ENCODE measurements around the gene STAP1. TPM values are rescaled to one million over a fixed set of nuclear protein-coding genes. Genes with fewer than 3 reads are reported as not detected.

The STAP1 gene
- total RNA-seq, 1 experiment from 2014 or later: not detected

GRCh38 chr4:67632492-67632891, 74.0 kb downstream of the STAP1 start:
- CTCF ChIA-PET: no interaction called here
- no peak for TF ChIP-seq POLR2AphosphoS5 (IDR thresholded peaks at IDR 0.05; ENCODE audit: low read depth, low read length)
- TF ChIP-seq CTCF (IDR thresholded peaks at IDR 0.05 in 2 of 3, conservative IDR thresholded peaks at IDR 0.05 in 1 of 3; ENCODE audit: borderline replicate concordance in 1 of 3, insufficient read depth in 1 of 3, low read depth in 2 of 3, low read length in 2 of 3): no peak
- no peak for TF ChIP-seq REST (IDR thresholded peaks at IDR 0.05; ENCODE audit: low read depth)
- BruUV-seq (replicated peaks): no TSS peak
- H3K9ac ChIP-seq (ENCODE audit: low read length): no peak overlapping the region
- ATAC-seq (no peak), DNase-seq (ENCODE audit: low read depth, low spot score) (no peak)
- no peaks in the 10 kb centered on the region for H3K79me2 ChIP-seq (ENCODE audit: insufficient read depth, low read length)
- no peaks in the 10 kb centered on the region for H3K4me1 ChIP-seq (ENCODE audit: control insufficient read depth in 1 of 2, insufficient read depth in 2 of 2, low read length in 2 of 2)
- peaks cover 20 to 25% of the 10 kb centered on the region in 2 experiments; a peak in 3 of 4 replicates for H3K36me3 ChIP-seq (ENCODE audit: control insufficient read depth in 1 of 2, insufficient read depth in 2 of 2, low read length in 2 of 2)
- H3K9me2 ChIP-seq (ENCODE audit: insufficient read depth): no peaks in the 10 kb centered on the region
- POLR2A ChIA-PET: no interaction called here
- no peak overlapping the region for H2AFZ ChIP-seq (ENCODE audit: low read depth, low read length, poor library complexity, severe bottlenecking)
- no peak overlapping the region for H3K4me2 ChIP-seq (ENCODE audit: low read length)
- no peaks in the 10 kb centered on the region for H3K9me3 ChIP-seq (ENCODE audit: control insufficient read depth in 1 of 2, insufficient read depth in 1 of 2, low read depth in 1 of 2, low read length in 2 of 2)
- RAD21 ChIA-PET (ENCODE audit: low non-redundant PET in 1 of 2, low total read pairs in 2 of 2, uncharacterized antibody in 2 of 2, unreplicated experiment in 2 of 2): no interaction called here
- H3K4me3 ChIP-seq (replicated peaks in 1 of 2; ENCODE audit: low read depth in 1 of 2, low read length in 2 of 2): no peak overlapping the region
- intact Hi-C loops (cut with micrococcal nuclease): no loop called here
- no peak overlapping the region for H3K27ac ChIP-seq (ENCODE audit: low read depth, low read length)
- H3K27me3 ChIP-seq (ENCODE audit: insufficient read depth, low read length): no peaks in the 10 kb centered on the region
- no peaks in the 10 kb centered on the region for H4K20me1 ChIP-seq (ENCODE audit: insufficient read depth)

Measured in HCT116 (cell line).